HEK293T (cell line): ENCODE results near the gene HBZ.
"Not testable (repeated sequence)": the region's sequence is repeated elsewhere in the genome, so short reads cannot be mapped to it uniquely, and the experiment has no call there.

Source experiments
- ARNT ChIP-seq: fragments of 450-650 bp; IDR thresholded peaks from 2 replicates; pipeline ENCODE4 v1.6.1; 2017; ENCODE audit warnings: mild to moderate bottlenecking
- BHLHE40 ChIP-seq: fragments of 450-650 bp; IDR thresholded peaks from 2 replicates; pipeline ENCODE4 v1.6.1; 2016; ENCODE audit warnings: mild to moderate bottlenecking, moderate library complexity, borderline replicate concordance
- ELF4 ChIP-seq: fragments of 450-650 bp; IDR thresholded peaks from 2 replicates; pipeline ENCODE4 v1.6.1; 2017; ENCODE audit warnings: antibody characterized with exemption
- FOXK2 ChIP-seq: fragments of 450-650 bp; IDR thresholded peaks from 2 replicates; pipeline ENCODE4 v1.6.1; 2016; ENCODE audit warnings: mild to moderate bottlenecking
- FOXM1 ChIP-seq: fragments of 450-650 bp; IDR thresholded peaks from 2 replicates; pipeline ENCODE4 v1.6.1; 2017; ENCODE audit warnings: mild to moderate bottlenecking, borderline replicate concordance
- HDGF ChIP-seq: fragments of 450-650 bp; IDR thresholded peaks from 2 replicates; pipeline ENCODE4 v1.6.1; 2017; ENCODE audit warnings: antibody characterized with exemption, borderline replicate concordance
- L3MBTL2 ChIP-seq: fragments of 450-650 bp; conservative IDR thresholded peaks from 2 replicates; pipeline ENCODE4 v1.6.1; 2016; ENCODE audit warnings: mild to moderate bottlenecking
- LEF1 ChIP-seq: fragments of 450-650 bp; IDR thresholded peaks from 2 replicates; pipeline ENCODE4 v1.6.1; 2017; ENCODE audit warnings: mild to moderate bottlenecking, borderline replicate concordance
- NFRKB ChIP-seq: fragments of 450-650 bp; IDR thresholded peaks from 2 replicates; pipeline ENCODE4 v1.6.1; 2016; ENCODE audit warnings: mild to moderate bottlenecking, moderate library complexity
- SP1 ChIP-seq: fragments of 450-650 bp; IDR thresholded peaks from 2 replicates; pipeline ENCODE4 v1.6.1; 2017
- SUZ12 ChIP-seq: fragments of 450-650 bp; IDR thresholded peaks from 2 replicates; pipeline ENCODE4 v1.6.1; 2016; ENCODE audit warnings: mild to moderate bottlenecking
- TARDBP ChIP-seq: fragments of 450-650 bp; IDR thresholded peaks from 2 replicates; pipeline ENCODE4 v1.6.1; 2016
- ZNF384 ChIP-seq: fragments of 450-650 bp; IDR thresholded peaks from 2 replicates; pipeline ENCODE4 v1.6.1; 2016
- TF ChIP-seq, protein P1 (sequence below): fragments of 450-650 bp; IDR thresholded peaks from 2 replicates; pipeline ENCODE4 v1.6.1; 2016

DNA sequence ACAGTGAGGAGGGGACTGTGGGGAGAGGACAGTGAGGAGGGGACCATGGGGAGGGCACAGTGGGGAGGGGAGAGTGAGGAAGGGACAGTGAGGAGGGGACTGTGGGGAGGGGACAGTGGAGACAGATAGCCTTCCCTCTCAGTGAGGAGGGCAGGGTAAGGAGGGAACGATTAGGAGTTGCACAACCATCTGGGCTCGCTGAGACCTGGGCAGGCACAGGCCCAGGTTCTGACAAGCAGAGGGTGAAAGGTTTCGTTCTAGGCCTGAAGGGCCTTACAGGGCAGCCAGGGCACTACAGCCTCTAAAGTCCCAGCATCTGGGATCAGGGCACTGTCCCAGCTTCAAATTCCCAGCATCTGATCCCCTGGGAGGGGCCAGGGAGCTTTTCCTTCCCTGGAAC lies 11.3 kb downstream of the HBZ start:
- TF ChIP-seq, protein P1, sequence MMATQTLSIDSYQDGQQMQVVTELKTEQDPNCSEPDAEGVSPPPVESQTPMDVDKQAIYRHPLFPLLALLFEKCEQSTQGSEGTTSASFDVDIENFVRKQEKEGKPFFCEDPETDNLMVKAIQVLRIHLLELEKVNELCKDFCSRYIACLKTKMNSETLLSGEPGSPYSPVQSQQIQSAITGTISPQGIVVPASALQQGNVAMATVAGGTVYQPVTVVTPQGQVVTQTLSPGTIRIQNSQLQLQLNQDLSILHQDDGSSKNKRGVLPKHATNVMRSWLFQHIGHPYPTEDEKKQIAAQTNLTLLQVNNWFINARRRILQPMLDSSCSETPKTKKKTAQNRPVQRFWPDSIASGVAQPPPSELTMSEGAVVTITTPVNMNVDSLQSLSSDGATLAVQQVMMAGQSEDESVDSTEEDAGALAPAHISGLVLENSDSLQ = not testable (repeated sequence)
- not testable (repeated sequence) for TF ChIP-seq ZNF384, NFRKB, FOXM1, SP1, TARDBP, LEF1, ARNT, L3MBTL2, ELF4, HDGF, BHLHE40, FOXK2, SUZ12
